ENCODE data around the gene OR1L8. TPM values are rescaled to one million over a fixed set of nuclear protein-coding genes. Genes with fewer than 3 reads are reported as not detected.
"Not testable (repeated sequence)": the region's sequence is repeated elsewhere in the genome, so short reads cannot be mapped to it uniquely, and the experiment has no call there.

The OR1L8 gene
- not detected for total RNA-seq
- long read RNA-seq = 0 reads

- DNase-seq (ENCODE audit: low spot score) = not testable (repeated sequence)
Measured at GRCh38 chr9:122583284-122583683, at the start of gene OR1L8. Gene OR1L8 (minus strand): TSS chr9:122583384. CDS start chr9:122568477, 14,907 bp downstream.

- no peak for DNase-seq (ENCODE audit: low spot score)
Measured at GRCh38 chr9:122619996-122620395, 36.8 kb upstream of the OR1L8 start.

- no peak for DNase-seq (ENCODE audit: low spot score)
Measured at GRCh38 chr9:122614362-122614761, 31.2 kb upstream of the OR1L8 start, which contains the start of gene OR1Q1. Gene OR1Q1 (plus strand): TSS chr9:122614738. CDS start chr9:122614738, 0 bp downstream.

- no peak for DNase-seq (ENCODE audit: low spot score)
Measured at GRCh38 chr9:122609804-122610203, 26.6 kb upstream of the OR1L8 start.

- DNase-seq (ENCODE audit: low spot score) = no peak
Measured at GRCh38 chr9:122606587-122606986, 23.4 kb upstream of the OR1L8 start.

- DNase-seq (ENCODE audit: low spot score) = no peak
Measured at GRCh38 chr9:122605691-122606090, 22.5 kb upstream of the OR1L8 start.

- DNase-seq (ENCODE audit: low spot score) = no peak
Measured at GRCh38 chr9:122580360-122580759, 2.8 kb downstream of the OR1L8 start.

GRCh38 chr9:122579874-122580273 lies 3.3 kb downstream of the OR1L8 start:
- DNase-seq (ENCODE audit: low spot score) = no peak

- no peak for DNase-seq (ENCODE audit: low spot score)
Measured at GRCh38 chr9:122572456-122572855, 10.7 kb downstream of the OR1L8 start.

- no peak for DNase-seq (ENCODE audit: low spot score)
Measured at GRCh38 chr9:122567901-122568300, 15.3 kb downstream of the OR1L8 start.

GRCh38 chr9:122562134-122562760 lies 20.9 kb downstream of the OR1L8 start:
- DNase-seq (ENCODE audit: low spot score) = no peak

GRCh38 chr9:122561446-122561845 lies 21.7 kb downstream of the OR1L8 start:
- DNase-seq (ENCODE audit: low spot score) = no peak

- no peak for DNase-seq (ENCODE audit: low spot score)
Measured at GRCh38 chr9:122552812-122553211, 30.4 kb downstream of the OR1L8 start, which contains the start of gene OR1N2. Gene OR1N2 (plus strand): TSS chr9:122553112. CDS start chr9:122553212, 100 bp downstream.

- no peak for DNase-seq (ENCODE audit: low spot score)
Measured at GRCh38 chr9:122551371-122551770, 31.8 kb downstream of the OR1L8 start.

- no peak for DNase-seq (ENCODE audit: low spot score)
Measured at GRCh38 chr9:122546196-122546595, 37.0 kb downstream of the OR1L8 start.

- DNase-seq (ENCODE audit: low spot score) = no peak
Measured at GRCh38 chr9:122538757-122539156, 44.4 kb downstream of the OR1L8 start.

- DNase-seq (ENCODE audit: low spot score) = not testable (repeated sequence)
Measured at GRCh38 chr9:122537066-122537465, 46.1 kb downstream of the OR1L8 start.

- DNase-seq (ENCODE audit: low spot score) = no peak
Measured at GRCh38 chr9:122536134-122536533, 47.0 kb downstream of the OR1L8 start.

GRCh38 chr9:122531157-122531556 lies 52.0 kb downstream of the OR1L8 start:
- DNase-seq (ENCODE audit: low spot score) = not testable (repeated sequence)

- no peak for DNase-seq (ENCODE audit: low spot score)
Measured at GRCh38 chr9:122527193-122527592, 56.0 kb downstream of the OR1L8 start, which contains the start of gene OR1N1. Gene OR1N1 (minus strand): TSS chr9:122527293. CDS start chr9:122527293, 0 bp downstream.

- DNase-seq (ENCODE audit: low spot score) = no peak
Measured at GRCh38 chr9:122526602-122527001, 56.6 kb downstream of the OR1L8 start.

- DNase-seq (ENCODE audit: low spot score) = no peak
Measured at GRCh38 chr9:122519376-122519775, 63.8 kb downstream of the OR1L8 start.

GRCh38 chr9:122518841-122519240 lies 64.3 kb downstream of the OR1L8 start, which contains the start of gene OR1J4:
Gene OR1J4 (plus strand): TSS chr9:122519141. CDS start chr9:122519141, 0 bp downstream.
- DNase-seq (ENCODE audit: low spot score) = no peak

Measured in mesenteric fat pad (tissue), 1 donor.